Right lobe of liver (tissue), 4 donors: ENCODE data around the gene CCDC141.

Experiments
- CTCF ChIP-seq, 4 donors: fragments of 200-600 bp in 3 of 4; fragments of 450-650 bp in 1 of 4; IDR thresholded peaks; one replicate each; pipeline versions ENCODE4 v1.5.1 to v1.8.0; 2016 to 2022; ENCODE audit warnings: antibody characterized with exemption in 4 of 4, mild to moderate bottlenecking in 2 of 4
- POLR2A ChIP-seq: fragments of 450-650 bp; IDR thresholded peaks from one replicate; pipeline ENCODE4 v1.6.1; 2017; ENCODE audit warnings: antibody characterized with exemption, mild to moderate bottlenecking
- donor health status: DM: no; HTN: no; CAD: no.
- donor health status: DM: no; HTN: no; CAD: no.
- donor health status: DM: no; HTN: yes; CAD: no.

DNA sequence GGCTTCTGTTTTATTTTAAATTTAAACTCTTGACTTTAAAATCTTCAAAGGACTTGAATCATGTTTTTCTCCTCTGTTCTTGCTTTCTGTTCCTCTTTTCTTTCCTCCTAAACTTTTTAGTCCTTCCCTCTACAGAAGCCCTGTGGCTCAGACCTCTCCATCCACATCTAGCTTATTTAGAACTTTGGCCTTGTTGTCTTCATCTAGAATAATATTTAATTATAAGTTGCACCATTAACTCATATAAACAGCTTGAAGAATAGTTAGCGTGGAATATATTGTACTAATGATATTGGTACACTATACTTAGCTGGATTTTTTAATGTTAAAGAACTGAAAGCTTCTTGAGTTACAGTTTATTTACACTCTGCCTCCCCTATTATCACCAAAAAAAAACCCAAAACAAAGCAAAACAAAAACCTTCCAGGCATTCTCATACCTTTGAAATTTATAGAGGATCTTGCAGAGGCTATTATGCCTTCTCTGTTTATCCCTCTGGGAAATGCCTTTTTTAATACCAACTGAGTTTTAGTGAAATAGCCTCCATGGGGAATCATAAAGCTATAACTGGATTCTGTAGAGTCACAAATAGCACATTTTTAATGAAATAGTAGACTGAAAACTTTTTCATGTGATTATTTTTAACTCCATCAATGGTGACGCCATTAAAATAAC is 9.2 kb upstream of the CCDC141 start:
- TF ChIP-seq CTCF (IDR thresholded peaks at IDR 0.05) (no peak), POLR2A (no peak)
